HepG2 (cell line): Measurements from ENCODE around the gene REEP3. TPM values are rescaled to one million over a fixed set of nuclear protein-coding genes. Genes with fewer than 3 reads are reported as not detected.

ENCODE experiments used
- ATAC-seq: fragments of 200-7000 bp; cut with Tn5 transposase; 3 replicates; pipeline ENCODE4 v1.9.1; 2020; ENCODE audit warnings: mild to moderate bottlenecking, moderate library complexity
- BruUV-seq: library from RNA; stranded (reverse); fragments of 400-500 nt; replicated peaks from 2 replicates; lab custom pipeline; 2021; lab: Mats Ljungman, UMichigan
- CTCF ChIA-PET: fragments of 300-600 bp; formaldehyde crosslinking; extraction: SDS; loops from one replicate; lab custom pipeline; 2021; ENCODE audit warnings: low total read pairs, inconsistent platforms, low intra/inter-chr PET ratio; lab: Yijun Ruan, JAX
- POLR2A ChIA-PET: fragments of 350-600 bp; sonication (Branson Sonifier 250); formaldehyde crosslinking; loops from one replicate; lab custom pipeline; 2020; ENCODE audit warnings: antibody characterized with exemption, inconsistent platforms; lab: Yijun Ruan, JAX
- DNase-seq: peaks from one replicate; pipeline ENCODE4 v3.0.0-alpha.2; 2015; ENCODE audit warnings: low spot score
- FAIRE-seq: peaks from 3 replicates; lab custom pipeline; 2011; peaks lifted over from hg19 to GRCh38; lab: Jason Lieb, UNC
- H2AFZ ChIP-seq: one replicate; pipeline ENCODE4 v1.6.1; 2011; ENCODE audit warnings: low read length, inconsistent platforms
- H3K27ac ChIP-seq: fragments of 300-600 bp; 3 replicates; pipeline ENCODE4 v1.8.0; 2011; ENCODE audit warnings: mixed run types, mild to moderate bottlenecking, mixed read lengths, low read length, inconsistent platforms; ENCODE audit not compliant: insufficient read depth; ENCODE audit errors: extremely low read length
- H3K27me3 ChIP-seq, 2 experiments: fragments of 200-600 bp in 1 of 2; 2 replicates in 1 of 2; 3 replicates in 1 of 2; pipeline versions ENCODE4 v1.6.0 to v1.8.0; 2011; ENCODE audit warnings: low read length in 2 of 2, mild to moderate bottlenecking in 2 of 2, moderate library complexity in 2 of 2, inconsistent platforms in 1 of 2; ENCODE audit not compliant: insufficient read depth in 2 of 2, control insufficient read depth in 1 of 2
- H3K36me3 ChIP-seq, 2 experiments: fragments of 200-600 bp in 1 of 2; replicated peaks in 1 of 2; 2 replicates in 1 of 2; 3 replicates in 1 of 2; pipeline versions ENCODE4 v1.5.1 to v1.8.0; 2011; ENCODE audit warnings: low read length in 2 of 2, inconsistent platforms in 1 of 2; ENCODE audit not compliant: insufficient read depth in 2 of 2, control insufficient read depth in 1 of 2
- H3K4me1 ChIP-seq: 2 replicates; pipeline ENCODE4 v1.5.1; 2012; ENCODE audit warnings: low read length, inconsistent platforms; ENCODE audit not compliant: insufficient read depth
- H3K4me2 ChIP-seq: 2 replicates; pipeline ENCODE4 v1.6.0; 2011; ENCODE audit warnings: low read depth, low read length, inconsistent platforms
- H3K4me3 ChIP-seq, 3 experiments: fragments of 200-600 bp in 1 of 3; sonication (generic), shearing (Covaris generic) in 1 of 3; replicated peaks in 1 of 3; 2 replicates each; pipeline ENCODE4 v1.5.1; 2011 to 2016; ENCODE audit warnings: low read length in 3 of 3, inconsistent platforms in 2 of 3, low read depth in 2 of 3, mild to moderate bottlenecking in 2 of 3, control low read depth in 1 of 3, mixed read lengths in 1 of 3; ENCODE audit not compliant: insufficient read depth in 1 of 3
- H3K79me2 ChIP-seq: one replicate; pipeline ENCODE4 v1.6.1; 2011; ENCODE audit warnings: low read length, inconsistent platforms; ENCODE audit not compliant: insufficient read depth
- H3K9ac ChIP-seq: 2 replicates; pipeline ENCODE4 v1.6.0; 2011; ENCODE audit warnings: mild to moderate bottlenecking, low read depth, low read length, inconsistent platforms; ENCODE audit not compliant: insufficient read depth
- H3K9me3 ChIP-seq: 2 replicates; pipeline ENCODE4 v1.5.1; 2012; ENCODE audit warnings: mild to moderate bottlenecking, low read length
- H4K20me1 ChIP-seq: 2 replicates; pipeline ENCODE4 v1.6.0; 2011; ENCODE audit warnings: inconsistent platforms, mild to moderate bottlenecking, low read length, moderate library complexity; ENCODE audit not compliant: insufficient read depth
- BCL6 ChIP-seq: IDR thresholded peaks from 2 replicates; pipeline ENCODE4 v1.6.1; 2016; ENCODE audit warnings: missing genetic modification reagents, missing compliant biosample characterization
- DNMT1 ChIP-seq: sonication (generic); formaldehyde crosslinking; IDR thresholded peaks from 2 replicates; pipeline ENCODE4 v1.5.1; 2020; ENCODE audit warnings: mild to moderate bottlenecking, missing genetic modification reagents
- FOXK1 ChIP-seq: sonication (generic); formaldehyde crosslinking; IDR thresholded peaks from 2 replicates; pipeline ENCODE4 v1.4.0; 2020; ENCODE audit warnings: low read depth, missing genetic modification reagents, borderline replicate concordance
- SRY ChIP-seq: sonication (generic); formaldehyde crosslinking; IDR thresholded peaks from 2 replicates; pipeline ENCODE4 v1.8.0; 2022; ENCODE audit warnings: mild to moderate bottlenecking, missing genetic modification reagents
- ZFP36L1 ChIP-seq: sonication (generic); formaldehyde crosslinking; IDR thresholded peaks from 2 replicates; pipeline ENCODE4 v1.8.0; 2022; ENCODE audit warnings: mild to moderate bottlenecking, missing genetic modification reagents, moderate library complexity
- ZNF484 ChIP-seq: sonication (generic); formaldehyde crosslinking; IDR thresholded peaks from 2 replicates; pipeline ENCODE4 v1.5.1; 2020; ENCODE audit warnings: mild to moderate bottlenecking, low read depth, missing genetic modification reagents, borderline replicate concordance
- ZNF619 ChIP-seq: sonication (generic); formaldehyde crosslinking; IDR thresholded peaks from 2 replicates; pipeline ENCODE4 v1.4.0; 2020; ENCODE audit warnings: mild to moderate bottlenecking, missing genetic modification reagents
- WGBS: methylation state at CpG from one replicate; pipeline ENCODE4 v1.1.6; 2017; ENCODE audit warnings: low lambda C conversion rate; 5-methylcytosine and 5-hydroxymethylcytosine counted together
- in situ Hi-C: cut with HindIII; loops from 2 replicates; pipeline ENCODE4 v1.10.0; 2017; ENCODE audit warnings: low pct_unique_long_range_greater_than_20kb; ENCODE audit not compliant: extremely low pct_ligation_motif_present
- intact Hi-C: fragments of 100-400 bp; cut with micrococcal nuclease; formaldehyde crosslinking; loops from one replicate; pipeline ENCODE4 v1.10.0; 2022; ENCODE audit not compliant: unreplicated experiment
- polyA plus RNA-seq, 8 experiments: library from polyadenylated mRNA; depleted of rRNA in 3 of 8; stranded (reverse) in 7 of 8; unstranded in 1 of 8; fragments of >200 nt; fragmentation: Illumina TruSeq in 4 of 8; extraction: Trizol in 4 of 8; gene quantifications; 2 replicates each; pipeline versions ENCODE4 v1.2.1 to v1.2.3, GENCODE V29; 2011 to 2016; ENCODE audit warnings: low read depth in 4 of 8, missing spikeins in 1 of 8, mixed read lengths in 1 of 8; ENCODE audit not compliant: insufficient read depth in 1 of 8
- total RNA-seq, 5 experiments: library from RNA; depleted of rRNA; stranded (reverse); fragments of >200 nt; fragmentation: Illumina TruSeq; extraction: Trizol; gene quantifications; 2 replicates each; pipeline ENCODE4 v1.2.3, GENCODE V29; 2016; ENCODE audit warnings: low read depth in 1 of 5
- TF ChIP-seq, protein P1 (sequence below): IDR thresholded peaks from 2 replicates; pipeline ENCODE4 v1.6.1; 2016; ENCODE audit warnings: missing genetic modification reagents, missing compliant biosample characterization
- TF ChIP-seq, protein P2 (sequence below): IDR thresholded peaks from 2 replicates; pipeline ENCODE4 v1.6.1; 2018; ENCODE audit warnings: missing genetic modification reagents, mild to moderate bottlenecking, missing compliant biosample characterization

REEP3 gene
- total and polyA plus RNA-seq, 2 of the 13 experiments (the other 11 are each of a cell fraction or from before 2014, with no cell fraction given) = 7.1 to 31.4 TPM

DNA sequence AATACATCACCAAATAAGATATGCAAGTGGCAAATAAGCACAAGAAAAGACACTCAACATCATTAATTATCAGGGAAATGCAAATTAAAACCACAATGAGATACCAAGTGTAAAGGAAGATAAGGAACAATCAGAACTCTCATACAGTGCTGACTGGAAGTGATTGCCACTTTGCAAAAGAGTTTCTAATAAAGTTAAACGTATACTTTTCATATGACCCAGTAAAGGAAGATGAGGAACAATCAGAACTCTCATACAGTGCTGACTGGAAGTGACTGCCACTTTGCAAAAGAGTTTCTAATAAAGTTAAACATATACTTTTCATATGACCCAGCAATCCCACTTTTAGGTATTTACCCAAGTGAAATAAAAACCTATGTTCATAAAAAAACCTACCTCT, 43.3 kb upstream of the REEP3 start:
- in situ Hi-C loops = no loop called here
- Histone ChIP-seq H3K27me3 (no peaks in the 10 kb centered on the region), H3K9ac (no peak overlapping the region), H2AFZ (no peak overlapping the region), H3K4me1 (peaks cover 39% of the 10 kb centered on the region), H3K4me2 (no peak overlapping the region), H3K9me3 (no peaks in the 10 kb centered on the region), H4K20me1 (peaks cover 13% of the 10 kb centered on the region; the same call in 1 of the 2 replicates), H3K27ac (no peak overlapping the region), H3K4me3 (no peak overlapping the region), H3K79me2 (peaks cover 82% of the 10 kb centered on the region), H3K36me3 (no peaks in the 10 kb centered on the region)
- BruUV-seq = no TSS peak
- DNase-seq = no peak
- 77% methylated on average over 1 of the region's 1 CpG for WGBS
- intact Hi-C loops = loop anchor here (5.0 kb wide), 1 partner anchor 39 kb away; no protein-coding TSS in a partner anchor
- no peak for ATAC-seq
- FAIRE-seq = no peak
- TF ChIP-seq BCL6 (CRISPR knock-in tag) (peak; percentile 58), DNMT1 (CRISPR knock-in tag) (no peak), ZFP36L1 (CRISPR knock-in tag) (no peak), SRY (CRISPR knock-in tag) (no peak), ZNF619 (CRISPR knock-in tag) (no peak), FOXK1 (CRISPR knock-in tag) (no peak), ZNF484 (CRISPR knock-in tag) (no peak)
- TF ChIP-seq, protein P1, sequence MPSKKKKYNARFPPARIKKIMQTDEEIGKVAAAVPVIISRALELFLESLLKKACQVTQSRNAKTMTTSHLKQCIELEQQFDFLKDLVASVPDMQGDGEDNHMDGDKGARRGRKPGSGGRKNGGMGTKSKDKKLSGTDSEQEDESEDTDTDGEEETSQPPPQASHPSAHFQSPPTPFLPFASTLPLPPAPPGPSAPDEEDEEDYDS (CRISPR knock-in tag) = no peak
- TF ChIP-seq, protein P2, sequence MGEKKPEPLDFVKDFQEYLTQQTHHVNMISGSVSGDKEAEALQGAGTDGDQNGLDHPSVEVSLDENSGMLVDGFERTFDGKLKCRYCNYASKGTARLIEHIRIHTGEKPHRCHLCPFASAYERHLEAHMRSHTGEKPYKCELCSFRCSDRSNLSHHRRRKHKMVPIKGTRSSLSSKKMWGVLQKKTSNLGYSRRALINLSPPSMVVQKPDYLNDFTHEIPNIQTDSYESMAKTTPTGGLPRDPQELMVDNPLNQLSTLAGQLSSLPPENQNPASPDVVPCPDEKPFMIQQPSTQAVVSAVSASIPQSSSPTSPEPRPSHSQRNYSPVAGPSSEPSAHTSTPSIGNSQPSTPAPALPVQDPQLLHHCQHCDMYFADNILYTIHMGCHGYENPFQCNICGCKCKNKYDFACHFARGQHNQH (CRISPR knock-in tag) = no peak
- TF ChIP-seq, all 625 proteins: peak for 1
- POLR2A ChIA-PET = interaction anchor here (0.9 kb wide), 1 partner anchor 28 kb away, joined by 3 read pairs; no protein-coding TSS in a partner anchor
- CTCF ChIA-PET = no interaction called here
